ENCODE data around the gene TAL1. TPM values are rescaled to one million over a fixed set of nuclear protein-coding genes. Genes with fewer than 3 reads are reported as not detected.

TAL1 gene
- total RNA-seq, 1 donor from 2014 or later = not detected

DNA sequence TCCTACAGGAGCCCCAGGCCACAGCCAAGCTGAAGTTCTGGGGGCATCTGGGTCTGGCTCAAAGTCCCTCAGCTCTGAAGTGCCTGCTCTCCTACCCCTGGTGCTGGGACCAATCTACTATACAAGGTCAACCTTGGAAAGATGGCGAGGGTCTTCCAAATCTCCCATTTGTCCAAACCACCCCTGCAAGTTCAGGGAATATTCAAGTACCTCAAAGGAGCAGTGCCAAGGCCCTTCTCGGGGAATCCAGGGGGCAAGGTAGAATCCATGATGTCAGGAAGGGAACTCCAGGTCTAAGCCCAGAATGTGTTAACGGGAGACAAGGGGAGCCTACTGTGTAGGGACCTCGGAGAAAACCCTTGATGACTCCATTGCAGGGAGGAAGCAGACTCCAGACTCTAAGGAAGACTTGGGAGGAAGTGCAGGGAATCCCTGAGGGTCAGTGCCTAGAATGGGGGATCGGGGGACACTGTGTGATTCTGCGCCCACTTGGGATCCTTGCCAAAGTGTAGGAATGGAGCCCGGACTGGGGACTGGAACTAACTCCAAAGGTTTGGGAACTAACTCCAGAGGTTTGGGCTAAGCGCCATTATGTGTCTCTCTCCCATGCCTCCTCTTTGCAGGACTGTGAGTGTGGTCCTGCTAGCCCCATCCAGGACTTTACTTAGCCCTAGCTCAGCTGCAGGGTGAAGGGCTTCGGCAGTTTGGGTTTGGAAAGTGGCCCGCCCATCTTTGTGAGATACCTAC lies 8.7 kb downstream of the TAL1 start:
- ChIA-PET POLR2A (no interaction called here), CTCF (no interaction called here)
- no peak for DNase-seq
- ATAC-seq (ENCODE audit: low read depth) = no peak
- TF ChIP-seq CTCF (IDR thresholded peaks at IDR 0.05) = no peak
- peaks cover 33% of the 10 kb centered on the region for H3K27me3 Mint-ChIP-seq
- intact Hi-C loops (cut with micrococcal nuclease) = no loop called here
- H3K9me3 Mint-ChIP-seq = no peaks in the 10 kb centered on the region
- H3K36me3 Mint-ChIP-seq (ENCODE audit: low read depth) = no peaks in the 10 kb centered on the region
- peaks cover 5% of the 10 kb centered on the region for H3K4me1 Mint-ChIP-seq
- H3K27ac Mint-ChIP-seq = no peak overlapping the region
- no peak overlapping the region for H3K4me3 Mint-ChIP-seq

DNA sequence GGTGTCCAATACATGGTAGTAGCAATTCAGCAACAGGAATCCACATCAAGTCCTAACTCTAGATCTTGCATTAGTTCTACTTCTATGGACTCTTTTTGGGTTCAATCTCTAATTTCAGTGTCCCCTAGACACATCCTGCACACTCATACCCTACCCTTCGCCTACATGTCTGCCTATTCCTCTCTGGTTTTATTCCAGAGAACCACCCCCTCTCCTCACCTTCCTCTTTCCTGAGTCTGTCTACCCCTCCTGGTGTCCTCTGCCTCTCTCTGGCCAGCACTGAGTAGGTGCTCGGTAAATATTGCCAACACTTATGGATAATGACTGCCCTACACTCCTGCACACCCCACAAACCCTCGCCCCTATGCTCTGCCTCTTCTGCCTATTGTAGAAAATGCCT lies 9.5 kb downstream of the TAL1 start:
- ChIA-PET CTCF (no interaction called here), POLR2A (no interaction called here)
- H3K4me3 Mint-ChIP-seq = no peak overlapping the region
- intact Hi-C loops (cut with micrococcal nuclease) = no loop called here
- no peak for ATAC-seq (ENCODE audit: low read depth)
- peaks cover 5% of the 10 kb centered on the region for H3K4me1 Mint-ChIP-seq
- H3K36me3 Mint-ChIP-seq (ENCODE audit: low read depth) = no peaks in the 10 kb centered on the region
- no peak overlapping the region for H3K27ac Mint-ChIP-seq
- no peak for TF ChIP-seq CTCF (IDR thresholded peaks at IDR 0.05)
- peaks cover 24% of the 10 kb centered on the region for H3K27me3 Mint-ChIP-seq
- no peak for DNase-seq
- no peaks in the 10 kb centered on the region for H3K9me3 Mint-ChIP-seq

DNA sequence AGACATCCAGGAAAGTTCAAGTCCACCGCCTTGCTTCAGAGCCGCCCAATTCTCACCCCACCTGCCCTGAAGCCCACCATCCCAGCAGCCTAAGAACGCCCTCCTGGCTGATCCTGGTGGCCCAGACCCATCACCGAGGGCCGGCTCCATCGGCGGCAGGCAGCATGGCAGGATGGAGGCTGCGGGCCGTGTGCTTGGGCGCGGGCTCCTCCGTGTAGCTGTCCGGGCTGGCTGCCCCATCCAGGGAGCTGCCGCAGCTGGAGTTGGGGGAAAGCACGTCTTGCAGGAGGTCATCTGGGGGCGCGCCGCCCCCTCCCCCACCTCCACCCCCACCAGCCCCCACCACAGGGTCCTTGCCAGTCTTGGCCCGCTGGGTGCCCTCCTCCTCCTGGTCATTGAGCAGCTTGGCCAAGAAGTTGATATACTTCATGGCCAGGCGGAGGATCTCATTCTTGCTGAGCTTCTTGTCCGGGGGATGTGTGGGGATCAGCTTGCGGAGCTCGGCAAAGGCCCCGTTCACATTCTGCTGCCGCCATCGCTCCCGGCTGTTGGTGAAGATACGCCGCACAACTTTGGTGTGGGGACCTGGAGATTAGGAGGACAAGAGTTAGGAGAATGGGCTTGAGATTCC lies 12.3 kb downstream of the TAL1 start:
- Mint-ChIP-seq H3K27ac (no peak overlapping the region), H3K9me3 (no peaks in the 10 kb centered on the region), H3K36me3 (ENCODE audit: low read depth) (no peaks in the 10 kb centered on the region), H3K4me1 (no peaks in the 10 kb centered on the region), H3K27me3 (peaks cover 9% of the 10 kb centered on the region), H3K4me3 (no peak overlapping the region)
- POLR2A ChIA-PET = no interaction called here
- TF ChIP-seq CTCF (IDR thresholded peaks at IDR 0.05) = no peak
- CTCF ChIA-PET = no interaction called here
- DNase-seq (no peak), ATAC-seq (ENCODE audit: low read depth) (no peak)
- intact Hi-C loops (cut with micrococcal nuclease) = no loop called here

DNA sequence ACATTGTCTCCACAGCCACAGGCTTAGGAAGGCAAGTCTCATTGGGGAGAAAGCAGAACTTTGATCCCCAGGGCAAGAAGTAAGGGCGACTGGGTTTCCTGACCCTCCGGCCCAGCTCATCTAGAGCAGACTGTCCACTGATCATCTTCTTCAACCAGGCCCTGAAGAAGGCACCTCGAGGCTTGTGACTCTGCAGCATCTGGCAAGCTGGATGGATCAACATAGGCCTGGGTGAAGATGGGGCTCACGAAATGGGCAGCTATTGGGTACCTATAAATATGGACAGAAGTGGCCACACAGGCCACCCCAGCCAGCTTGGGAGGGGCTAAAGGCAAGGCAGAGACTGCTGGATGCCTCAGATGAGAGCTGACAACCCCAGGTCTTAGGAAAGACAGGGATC lies 13.0 kb downstream of the TAL1 start:
- ATAC-seq (ENCODE audit: low read depth) (no peak), DNase-seq (no peak)
- no peak overlapping the region for H3K4me3 Mint-ChIP-seq
- no peak overlapping the region for H3K27ac Mint-ChIP-seq
- ChIA-PET CTCF (no interaction called here), POLR2A (no interaction called here)
- no peaks in the 10 kb centered on the region for H3K4me1 Mint-ChIP-seq
- TF ChIP-seq CTCF (IDR thresholded peaks at IDR 0.05) = no peak
- no peaks in the 10 kb centered on the region for H3K36me3 Mint-ChIP-seq (ENCODE audit: low read depth)
- H3K27me3 Mint-ChIP-seq = peaks cover 9% of the 10 kb centered on the region
- intact Hi-C loops (cut with micrococcal nuclease) = no loop called here
- H3K9me3 Mint-ChIP-seq = no peaks in the 10 kb centered on the region

DNA sequence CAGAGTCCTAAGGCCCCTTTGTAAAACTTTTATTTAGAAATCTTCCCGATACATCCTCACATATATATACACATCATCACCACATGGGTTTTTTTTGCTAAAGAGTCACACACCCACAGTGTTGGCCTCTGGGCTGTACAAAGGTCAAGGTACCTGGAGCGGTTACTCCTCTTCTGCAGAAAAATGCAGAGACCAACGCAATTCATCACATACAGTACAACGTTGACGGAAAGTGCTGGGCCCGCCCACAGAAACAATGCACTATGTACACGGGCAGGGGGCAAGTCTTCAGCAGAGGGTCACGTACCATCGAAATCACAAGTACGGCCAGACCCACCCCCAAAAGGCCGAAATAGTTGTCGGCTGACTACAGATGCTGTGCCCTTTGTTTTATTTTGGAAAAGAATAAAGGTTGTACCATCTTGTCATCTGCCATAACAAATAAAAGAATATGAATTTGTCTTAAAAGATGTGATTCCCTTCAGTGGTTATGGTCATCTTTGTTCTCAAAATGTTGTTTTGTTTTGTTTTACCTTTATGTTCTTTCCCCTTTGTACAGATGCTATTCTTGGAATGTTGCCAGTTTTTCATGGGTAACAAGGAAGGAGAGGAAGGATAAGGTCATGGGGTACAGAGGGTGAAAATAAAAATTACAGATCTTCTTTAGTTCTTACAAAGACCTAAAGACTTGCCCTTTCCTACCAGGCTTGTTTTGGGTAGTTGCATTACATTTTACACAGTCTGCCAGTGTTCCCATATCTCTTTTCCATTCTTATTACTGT lies 15.6 kb downstream of the TAL1 start:
- ATAC-seq (ENCODE audit: low read depth) (no peak), DNase-seq (no peak)
- no peak for TF ChIP-seq CTCF (IDR thresholded peaks at IDR 0.05)
- H3K4me1 Mint-ChIP-seq = no peaks in the 10 kb centered on the region
- no peak overlapping the region for H3K4me3 Mint-ChIP-seq
- no peak overlapping the region for H3K27ac Mint-ChIP-seq
- H3K36me3 Mint-ChIP-seq (ENCODE audit: low read depth) = no peaks in the 10 kb centered on the region
- ChIA-PET CTCF (no interaction called here), POLR2A (no interaction called here)
- intact Hi-C loops (cut with micrococcal nuclease) = no loop called here
- H3K9me3 Mint-ChIP-seq = no peaks in the 10 kb centered on the region
- peaks cover 6% of the 10 kb centered on the region for H3K27me3 Mint-ChIP-seq
